ENCODE results near the gene CIC.

Gene CIC

DNA sequence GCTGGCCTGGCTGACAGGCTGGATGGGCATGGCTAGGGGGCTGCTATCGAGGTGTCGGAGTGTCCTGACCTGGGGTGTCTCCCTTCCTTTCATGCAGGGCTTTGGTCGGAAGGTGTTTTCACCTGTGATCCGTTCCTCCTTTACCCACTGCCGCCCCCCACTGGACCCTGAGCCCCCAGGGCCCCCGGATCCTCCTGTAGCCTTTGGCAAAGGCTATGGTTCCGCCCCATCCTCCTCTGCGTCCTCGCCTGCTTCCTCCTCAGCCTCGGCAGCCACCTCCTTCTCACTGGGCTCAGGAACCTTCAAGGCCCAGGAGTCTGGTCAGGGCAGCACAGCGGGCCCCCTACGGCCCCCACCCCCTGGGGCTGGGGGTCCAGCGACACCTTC lies 21.1 kb downstream of the CIC start:
- no peak for DNase-seq

DNA sequence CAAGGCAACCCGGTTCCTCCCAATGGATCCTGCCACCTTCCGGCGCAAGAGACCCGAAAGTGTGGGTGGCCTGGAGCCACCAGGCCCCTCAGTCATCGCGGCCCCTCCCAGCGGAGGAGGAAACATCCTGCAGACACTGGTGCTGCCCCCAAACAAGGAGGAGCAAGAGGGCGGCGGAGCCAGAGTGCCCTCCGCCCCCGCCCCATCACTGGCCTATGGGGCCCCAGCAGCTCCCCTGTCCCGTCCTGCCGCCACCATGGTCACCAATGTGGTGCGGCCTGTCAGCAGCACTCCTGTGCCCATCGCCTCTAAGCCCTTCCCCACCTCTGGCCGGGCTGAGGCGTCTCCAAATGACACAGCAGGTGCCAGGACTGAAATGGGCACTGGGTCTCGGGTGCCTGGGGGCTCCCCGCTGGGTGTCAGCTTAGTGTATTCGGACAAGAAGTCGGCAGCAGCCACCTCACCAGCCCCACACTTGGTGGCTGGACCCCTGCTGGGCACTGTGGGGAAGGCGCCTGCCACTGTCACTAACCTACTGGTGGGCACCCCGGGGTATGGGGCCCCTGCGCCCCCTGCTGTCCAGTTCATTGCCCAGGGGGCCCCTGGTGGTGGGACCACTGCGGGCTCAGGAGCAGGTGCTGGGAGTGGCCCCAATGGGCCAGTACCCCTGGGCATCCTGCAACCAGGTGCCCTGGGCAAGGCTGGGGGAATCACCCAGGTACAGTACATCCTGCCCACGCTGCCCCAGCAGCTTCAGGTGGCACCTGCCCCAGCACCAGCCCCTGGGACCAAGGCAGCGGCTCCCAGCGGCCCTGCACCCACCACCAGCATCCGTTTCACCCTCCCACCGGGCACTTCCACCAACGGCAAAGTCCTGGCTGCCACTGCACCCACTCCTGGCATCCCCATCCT lies 21.7 kb downstream of the CIC start:
- DNase-seq: no peak

DNA sequence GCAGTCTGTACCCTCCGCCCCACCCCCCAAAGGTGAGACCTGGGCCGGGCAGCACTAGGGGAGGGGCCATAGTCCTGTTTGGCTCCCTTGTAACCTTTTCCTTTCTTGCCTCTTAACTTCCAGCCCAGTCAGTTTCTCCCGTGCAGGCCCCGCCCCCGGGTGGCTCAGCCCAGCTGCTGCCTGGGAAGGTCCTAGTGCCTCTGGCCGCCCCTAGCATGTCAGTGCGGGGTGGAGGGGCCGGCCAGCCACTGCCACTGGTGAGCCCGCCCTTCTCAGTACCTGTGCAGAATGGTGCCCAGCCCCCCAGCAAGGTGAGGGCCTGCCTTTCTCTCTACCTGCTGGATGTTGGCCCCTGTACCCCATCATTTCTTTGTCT lies 22.4 kb downstream of the CIC start:
- no peak for DNase-seq

DNA sequence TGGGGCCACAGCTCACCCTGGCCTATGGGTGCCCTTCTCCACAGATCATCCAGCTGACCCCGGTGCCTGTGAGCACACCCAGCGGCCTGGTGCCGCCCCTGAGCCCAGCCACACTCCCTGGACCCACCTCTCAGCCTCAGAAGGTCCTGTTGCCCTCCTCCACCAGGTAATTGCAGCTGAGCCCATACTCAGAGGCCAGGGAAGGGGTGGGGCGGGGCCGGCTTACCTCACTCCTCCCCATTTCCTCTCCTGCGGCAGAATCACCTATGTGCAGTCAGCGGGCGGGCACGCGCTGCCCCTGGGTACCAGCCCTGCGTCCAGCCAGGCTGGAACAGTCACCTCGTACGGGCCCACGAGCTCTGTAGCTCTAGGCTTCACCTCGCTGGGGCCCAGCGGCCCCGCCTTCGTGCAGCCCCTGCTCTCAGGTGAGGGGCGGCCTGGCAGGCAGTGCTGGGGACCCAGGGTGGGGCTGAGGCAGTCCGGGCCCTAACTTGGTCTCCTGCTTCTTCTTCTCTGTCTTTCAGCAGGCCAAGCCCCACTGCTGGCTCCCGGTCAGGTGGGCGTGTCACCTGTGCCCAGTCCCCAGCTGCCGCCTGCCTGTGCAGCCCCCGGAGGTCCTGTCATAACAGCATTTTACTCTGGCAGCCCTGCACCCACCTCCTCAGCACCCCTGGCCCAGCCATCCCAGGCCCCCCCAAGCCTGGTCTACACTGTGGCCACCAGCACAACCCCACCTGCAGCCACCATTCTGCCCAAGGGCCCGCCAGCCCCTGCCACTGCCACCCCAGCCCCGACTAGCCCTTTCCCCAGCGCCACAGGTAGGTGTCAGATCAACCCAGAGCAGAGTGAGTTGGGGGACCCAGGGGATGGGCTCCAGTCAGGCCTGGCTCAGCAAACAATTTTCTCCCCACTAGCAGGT lies 23.2 kb downstream of the CIC start:
- no peak for DNase-seq

DNA sequence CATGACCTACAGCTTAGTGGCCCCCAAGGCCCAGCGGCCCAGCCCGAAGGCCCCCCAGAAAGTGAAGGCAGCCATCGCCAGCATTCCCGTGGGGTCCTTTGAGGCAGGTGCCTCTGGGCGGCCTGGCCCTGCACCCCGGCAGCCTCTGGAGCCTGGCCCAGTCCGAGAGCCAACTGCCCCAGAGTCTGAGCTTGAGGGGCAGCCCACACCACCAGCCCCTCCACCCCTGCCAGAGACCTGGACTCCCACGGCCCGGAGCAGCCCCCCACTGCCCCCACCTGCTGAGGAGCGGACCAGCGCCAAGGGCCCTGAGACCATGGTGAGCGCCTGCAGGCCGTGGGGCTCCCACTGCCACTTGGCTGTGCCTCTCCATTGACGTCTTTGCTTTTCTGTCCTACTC lies 23.9 kb downstream of the CIC start:
- DNase-seq: no peak

DNA sequence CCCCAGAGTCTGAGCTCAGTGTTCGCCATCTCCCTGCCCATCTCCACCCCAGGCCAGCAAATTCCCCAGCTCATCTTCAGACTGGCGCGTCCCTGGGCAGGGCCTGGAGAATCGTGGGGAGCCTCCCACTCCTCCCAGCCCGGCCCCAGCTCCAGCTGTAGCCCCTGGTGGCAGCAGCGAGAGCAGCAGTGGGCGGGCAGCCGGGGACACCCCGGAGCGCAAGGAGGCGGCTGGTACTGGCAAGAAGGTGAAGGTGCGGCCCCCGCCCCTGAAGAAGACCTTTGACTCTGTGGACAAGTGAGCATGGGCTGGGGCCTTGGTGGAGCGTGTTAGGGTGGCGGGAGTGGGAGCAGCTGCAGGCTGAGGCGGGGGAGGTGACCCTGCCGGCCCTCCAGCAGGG lies 24.5 kb downstream of the CIC start:
- no peak for DNase-seq

DNA sequence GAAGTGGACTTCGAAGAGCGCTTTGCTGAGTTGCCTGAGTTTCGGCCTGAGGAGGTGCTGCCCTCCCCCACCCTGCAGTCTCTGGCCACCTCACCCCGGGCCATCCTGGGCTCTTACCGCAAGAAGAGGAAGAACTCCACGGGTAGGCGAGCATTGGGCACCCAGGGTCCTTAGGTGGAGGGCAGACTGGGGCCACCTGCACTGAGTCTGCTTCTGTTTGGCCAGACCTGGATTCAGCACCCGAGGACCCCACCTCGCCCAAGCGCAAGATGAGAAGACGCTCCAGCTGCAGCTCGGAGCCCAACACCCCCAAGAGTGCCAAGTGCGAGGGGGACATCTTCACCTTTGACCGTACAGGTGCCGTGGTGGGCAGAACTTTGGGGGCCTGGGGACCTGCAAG lies 24.9 kb downstream of the CIC start:
- DNase-seq: no peak

DNA sequence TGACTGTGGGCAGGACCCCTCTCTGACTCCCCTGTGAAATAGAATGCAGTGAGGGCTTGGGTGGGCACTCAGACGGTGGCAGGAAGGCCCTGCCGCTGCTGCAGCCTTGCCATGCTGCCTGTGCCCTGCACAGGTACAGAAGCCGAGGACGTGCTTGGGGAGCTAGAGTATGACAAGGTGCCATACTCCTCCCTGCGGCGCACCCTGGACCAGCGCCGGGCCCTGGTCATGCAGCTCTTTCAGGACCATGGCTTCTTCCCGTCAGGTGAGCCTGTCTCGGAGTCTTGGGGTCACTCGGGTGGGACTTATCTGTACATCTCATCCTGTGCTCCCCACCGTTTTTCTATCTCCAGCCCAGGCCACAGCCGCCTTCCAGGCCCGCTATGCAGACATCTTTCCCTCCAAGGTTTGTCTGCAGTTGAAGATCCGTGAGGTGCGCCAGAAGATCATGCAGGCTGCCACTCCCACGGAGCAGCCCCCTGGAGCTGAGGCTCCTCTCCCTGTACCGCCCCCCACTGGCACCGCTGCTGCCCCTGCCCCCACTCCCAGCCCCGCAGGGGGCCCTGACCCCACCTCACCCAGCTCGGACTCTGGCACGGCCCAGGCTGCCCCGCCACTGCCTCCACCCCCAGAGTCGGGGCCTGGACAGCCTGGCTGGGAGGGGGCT lies 25.6 kb downstream of the CIC start:
- no peak for DNase-seq

DNA sequence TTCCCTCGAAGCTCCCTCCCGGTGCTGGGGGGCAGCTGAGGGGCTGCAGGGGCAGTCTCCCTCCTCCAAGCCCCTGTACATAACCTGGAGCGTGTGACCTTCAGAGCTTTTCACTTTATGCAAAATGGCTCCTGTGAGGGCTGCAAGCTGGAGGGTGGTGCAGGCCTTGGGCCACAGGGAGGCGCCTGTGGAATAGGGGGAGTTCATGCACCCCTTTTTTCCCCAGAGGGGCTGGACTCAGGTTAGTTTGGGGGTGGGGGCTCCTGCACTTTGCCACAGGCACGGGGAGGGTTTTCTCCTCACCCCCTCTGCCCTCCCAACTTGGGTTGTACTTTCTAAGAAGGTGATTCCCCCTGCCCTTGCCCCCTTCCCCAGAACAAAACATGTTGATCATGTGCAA lies 26.3 kb downstream of the CIC start:
- DNase-seq: no peak

DNA sequence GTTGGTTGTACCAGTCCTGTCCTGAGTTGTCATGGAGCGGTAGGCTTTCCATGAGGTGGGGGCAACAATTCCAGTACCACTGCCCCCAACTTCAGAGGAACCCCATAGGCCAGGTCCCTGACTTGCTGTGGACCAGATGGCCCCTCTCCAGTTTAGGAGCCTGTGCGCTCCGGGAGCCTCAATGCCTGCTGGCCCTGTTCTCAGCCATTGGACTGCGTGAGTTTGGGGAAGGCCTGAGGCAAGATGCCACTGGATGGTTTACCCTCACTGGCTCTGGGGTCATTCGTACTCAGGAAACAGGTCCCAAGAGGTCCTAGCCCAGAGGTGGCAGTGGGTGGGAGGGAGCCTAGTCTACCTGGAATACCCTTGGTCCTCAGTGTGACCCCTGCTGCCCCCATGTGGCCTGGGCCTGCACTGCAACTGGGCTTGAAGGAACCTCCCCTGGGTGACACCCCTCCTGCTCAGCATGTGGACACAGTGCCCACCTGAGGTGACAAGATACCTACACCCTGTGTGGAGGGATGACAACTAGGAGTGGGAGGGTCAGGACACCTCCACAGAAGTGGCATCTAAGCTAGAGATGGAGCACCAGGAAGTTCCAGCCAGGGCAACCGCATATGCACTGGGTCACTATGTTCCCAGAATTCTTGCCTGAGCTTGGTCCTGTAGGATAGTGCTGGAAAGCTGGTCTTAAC lies 26.9 kb downstream of the CIC start:
- DNase-seq: peak; percentile 50 to 77

DNA sequence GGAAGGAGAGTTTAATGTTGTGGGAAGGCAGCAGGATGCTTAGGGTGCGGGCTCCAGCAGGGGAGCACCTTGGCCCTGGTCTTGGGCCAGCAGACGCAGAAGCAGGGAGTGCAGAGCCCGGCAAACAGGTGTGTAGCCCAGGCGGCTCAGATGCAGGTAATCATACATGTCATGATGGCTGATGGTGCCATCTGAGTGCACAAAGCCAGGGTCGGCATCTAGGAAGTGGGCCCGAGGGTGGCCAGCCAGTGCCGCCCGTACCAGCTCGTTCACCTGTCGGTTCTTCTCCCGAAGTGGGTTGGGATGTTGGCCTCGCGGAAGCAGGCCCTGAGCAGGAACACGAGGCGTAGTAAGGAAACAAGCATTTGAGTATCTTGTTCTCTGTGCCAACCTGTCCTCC lies 28.0 kb downstream of the CIC start:
- DNase-seq: no peak

DNA sequence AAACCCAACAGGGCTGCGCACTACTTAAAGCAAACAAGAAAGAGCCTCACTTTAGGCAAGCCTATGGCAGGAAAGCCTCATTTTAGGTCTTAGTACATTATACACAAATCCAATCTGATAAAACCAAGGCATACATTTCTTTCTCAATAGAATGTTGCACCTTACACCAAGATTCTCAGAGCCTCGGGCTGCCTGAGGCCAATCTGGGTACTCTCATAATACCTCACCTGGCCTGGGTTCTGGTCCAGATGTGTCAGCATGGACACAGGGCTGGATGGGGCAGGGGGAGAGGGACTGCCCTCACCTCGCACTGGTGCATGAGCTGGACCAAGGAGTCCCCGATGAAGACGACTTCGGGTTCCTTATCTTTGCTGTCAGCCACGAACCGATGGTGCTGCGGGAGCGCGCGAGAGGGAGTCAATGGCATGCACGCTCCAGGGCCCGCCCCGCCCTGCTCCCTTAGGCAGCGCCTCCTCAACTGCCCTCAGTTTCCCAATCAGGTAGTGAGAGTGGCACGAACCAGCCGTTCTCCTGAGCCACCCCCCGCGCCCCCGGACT lies 32.7 kb downstream of the CIC start, which contains the start of gene PRR19:
TSS of gene PRR19 (plus strand) at position 487 of the 558 bp plus-strand sequence. CDS start 7,453 bp downstream, outside the sequence.
- DNase-seq: peak in 1 of 2 experiments; percentile 72

DNA sequence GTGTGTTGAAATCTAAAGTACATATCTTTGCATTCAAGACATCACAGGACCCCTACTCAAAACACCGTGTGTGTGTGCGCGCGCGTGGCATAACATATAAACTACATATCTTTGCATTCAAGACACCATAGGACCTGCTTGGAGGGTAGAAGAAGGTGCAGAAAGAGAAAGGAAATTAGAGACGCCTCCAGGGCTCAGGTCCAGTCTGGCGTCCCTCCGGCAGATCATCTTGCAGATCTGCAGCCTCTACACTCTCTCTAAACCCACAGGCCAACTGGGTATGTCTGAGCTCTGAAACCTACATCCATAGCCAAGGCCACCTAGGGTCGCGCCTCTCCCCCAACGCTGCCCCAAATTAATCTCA lies 34.0 kb downstream of the CIC start:
- no peak for DNase-seq

DNA sequence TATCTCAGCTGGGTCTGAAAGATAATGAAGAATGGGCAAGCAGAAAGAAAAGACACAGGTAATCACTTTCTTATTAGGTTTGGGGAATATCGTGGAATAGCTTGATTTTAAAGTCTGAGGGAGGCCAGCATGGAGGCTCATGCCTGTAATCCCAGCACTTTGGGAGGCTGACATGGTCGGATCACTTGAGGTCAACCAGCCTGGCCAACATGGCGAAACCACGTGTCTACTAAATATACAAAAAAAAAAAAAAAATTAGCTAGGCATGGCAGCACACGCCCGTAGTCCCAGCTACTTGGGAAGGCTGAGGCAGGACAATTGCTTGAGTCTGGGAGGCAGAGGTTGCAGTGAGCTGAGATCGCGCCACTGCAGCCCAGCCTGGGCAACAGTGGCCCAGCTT lies 34.8 kb downstream of the CIC start:
- no peak for DNase-seq

DNA sequence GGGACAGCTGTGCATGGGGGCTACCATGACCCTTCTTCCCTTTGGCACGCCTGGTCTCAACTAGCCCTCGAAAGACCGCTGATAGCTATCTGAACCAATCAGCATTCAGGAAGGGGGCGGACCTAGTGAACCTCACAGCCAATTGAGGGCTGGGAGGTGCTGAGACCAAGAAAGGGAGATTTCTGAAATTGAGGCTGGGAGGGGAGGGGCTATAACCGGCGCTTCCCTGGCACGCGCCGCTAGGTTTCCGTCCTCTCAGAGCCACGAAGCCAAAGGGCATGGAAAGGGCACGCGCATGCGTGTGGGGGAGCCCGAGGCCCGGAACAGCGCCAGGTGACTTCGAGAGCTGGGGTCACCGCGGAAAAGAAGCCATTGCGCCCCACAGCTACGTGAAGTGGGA lies 37.6 kb downstream of the CIC start:
- DNase-seq: no peak

DNA sequence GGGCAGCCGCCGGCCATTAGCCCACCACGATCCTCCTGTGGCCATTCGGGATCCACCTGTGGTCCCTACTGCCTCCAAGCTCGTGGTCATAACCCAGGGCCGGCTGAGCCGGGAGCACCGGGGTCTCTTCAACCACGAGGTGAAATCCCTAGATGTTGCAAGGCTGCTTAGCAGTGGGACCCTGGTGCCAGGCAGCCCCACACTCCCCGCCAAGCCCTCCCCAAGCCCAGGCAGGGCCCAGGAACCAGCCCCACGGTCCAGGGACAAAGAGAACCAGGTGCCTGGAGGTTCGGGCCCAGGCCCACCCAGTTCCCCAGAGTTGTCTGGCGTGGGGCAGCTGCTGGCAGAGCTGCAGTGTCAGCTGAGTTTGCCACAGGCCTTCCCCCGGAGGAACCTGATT lies 40.6 kb downstream of the CIC start:
- no peak for DNase-seq

DNA sequence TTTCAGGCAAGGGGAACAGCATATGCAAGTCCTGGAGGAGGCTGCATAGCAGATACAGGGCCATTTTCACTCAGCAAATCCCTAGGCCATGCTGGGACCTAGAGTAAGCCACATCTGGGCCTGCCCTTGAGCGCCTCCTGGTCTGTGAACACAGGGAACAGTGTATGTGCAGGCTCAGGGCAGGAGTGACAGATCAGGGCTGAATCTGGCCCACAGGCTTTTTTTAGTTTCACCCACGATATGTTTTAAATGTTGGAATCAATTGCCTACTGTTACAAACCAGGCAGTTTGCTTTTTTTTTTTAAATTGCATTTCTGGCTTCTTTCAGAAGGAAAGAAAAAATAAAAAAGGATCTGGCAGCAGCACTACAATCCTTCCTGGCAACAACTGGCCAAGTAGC lies 42.6 kb downstream of the CIC start:
- no peak for DNase-seq

DNA sequence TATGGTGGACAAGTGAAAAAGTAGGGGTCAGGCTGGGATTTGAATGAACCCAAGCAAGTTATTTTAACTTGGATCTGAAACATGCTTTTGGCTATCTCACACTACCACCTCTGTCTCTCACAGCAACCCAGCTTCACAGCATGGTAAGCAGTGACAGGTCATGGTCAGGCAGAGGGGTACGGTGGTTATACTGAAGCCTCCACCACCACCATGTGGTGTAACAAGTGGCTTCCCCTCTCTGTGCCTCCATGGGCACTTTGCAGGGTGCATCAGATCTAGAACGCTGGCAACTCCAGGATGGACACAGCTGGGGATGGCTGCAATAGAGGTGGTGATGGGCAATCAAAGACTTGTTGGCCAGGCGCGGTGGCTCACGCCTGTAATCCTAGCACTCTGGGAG lies 43.3 kb downstream of the CIC start:
- no peak for DNase-seq

DNA sequence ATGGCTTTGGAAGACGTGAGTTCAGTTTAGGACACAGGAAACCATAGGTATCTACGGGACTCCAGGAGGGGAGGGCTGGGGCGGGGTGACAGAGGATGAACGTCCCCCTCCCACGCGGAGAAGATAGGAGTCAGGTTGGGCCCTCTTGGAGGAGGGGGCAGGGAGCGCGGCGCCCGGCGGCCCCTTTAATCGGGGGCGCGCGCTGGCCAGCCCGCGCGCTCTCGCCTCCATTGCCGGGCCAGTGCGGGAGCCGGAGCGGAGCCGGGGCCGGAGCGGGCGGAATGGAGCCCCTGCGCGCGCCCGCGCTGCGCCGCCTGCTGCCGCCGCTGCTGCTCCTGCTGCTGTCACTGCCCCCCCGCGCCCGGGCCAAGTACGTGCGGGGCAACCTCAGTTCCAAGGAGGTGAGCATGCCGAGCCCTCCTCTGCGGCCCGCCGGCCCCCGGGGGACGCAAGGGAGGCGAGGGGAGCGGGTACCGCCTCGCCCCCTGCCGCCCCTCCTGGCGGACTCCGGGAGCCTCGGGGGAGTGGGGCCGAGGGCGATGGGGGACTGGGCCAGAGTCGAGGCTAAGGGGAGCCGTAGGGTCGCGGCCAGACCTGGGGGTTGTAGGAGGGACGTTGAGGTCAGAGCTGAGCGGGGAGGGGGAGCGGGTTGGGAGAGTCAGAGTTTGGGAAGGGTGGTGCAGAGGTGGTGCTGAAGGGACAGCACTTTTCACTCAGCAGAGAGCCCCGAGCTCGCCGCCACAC lies 44.2 kb downstream of the CIC start, which contains the start of gene TMEM145:
TSS of gene TMEM145 (plus strand) at position 214 of the 744 bp plus-strand sequence. CDS start at position 282, 68 bp downstream.
- peak; percentile 24 to 44 for DNase-seq

DNA sequence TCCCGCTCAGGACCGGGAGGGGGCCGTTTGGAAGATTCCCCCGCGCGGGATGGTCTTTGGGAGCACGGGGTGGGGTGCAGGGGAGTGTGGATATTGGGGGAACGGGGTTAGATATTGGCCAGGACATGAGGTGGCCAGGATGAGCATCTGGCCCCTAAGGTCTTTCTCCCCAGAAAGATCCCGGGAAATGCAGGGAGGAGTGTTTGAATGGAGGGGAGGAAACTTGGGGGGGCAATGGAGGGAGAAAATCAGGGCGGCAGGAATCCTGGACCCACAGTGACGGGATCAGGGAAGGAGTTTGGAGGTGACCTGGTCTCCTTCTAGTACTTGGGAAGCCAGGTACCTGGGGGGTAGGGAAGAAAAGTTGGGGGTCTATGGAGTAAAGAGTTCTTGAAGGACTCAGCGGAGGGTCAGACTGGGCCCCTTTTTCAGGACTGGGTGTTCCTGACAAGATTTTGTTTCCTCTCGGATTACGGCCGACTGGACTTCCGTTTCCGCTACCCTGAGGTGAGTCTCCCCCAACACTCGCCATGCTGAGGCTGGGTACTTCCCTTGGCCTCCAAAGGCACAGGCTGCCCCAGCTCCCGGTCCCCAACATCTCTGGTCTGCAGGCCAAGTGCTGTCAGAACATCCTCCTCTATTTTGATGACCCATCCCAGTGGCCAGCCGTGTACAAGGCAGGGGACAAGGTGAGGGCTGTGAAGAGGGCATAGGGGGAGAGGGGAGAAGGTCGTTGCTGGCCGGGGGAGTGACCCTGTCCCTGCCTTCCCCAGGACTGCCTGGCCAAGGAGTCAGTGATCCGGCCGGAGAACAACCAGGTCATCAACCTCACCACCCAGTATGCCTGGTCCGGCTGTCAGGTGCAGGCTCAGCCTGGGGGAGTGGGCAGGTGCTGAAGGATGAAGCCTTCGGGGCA lies 45.0 kb downstream of the CIC start:
- no peak for DNase-seq
